ENCODE measurements around the gene SLC5A2.
"Not testable (repeated sequence)": the region's sequence is repeated elsewhere in the genome, so short reads cannot be mapped to it uniquely, and the experiment has no call there.

SLC5A2 gene

DNA sequence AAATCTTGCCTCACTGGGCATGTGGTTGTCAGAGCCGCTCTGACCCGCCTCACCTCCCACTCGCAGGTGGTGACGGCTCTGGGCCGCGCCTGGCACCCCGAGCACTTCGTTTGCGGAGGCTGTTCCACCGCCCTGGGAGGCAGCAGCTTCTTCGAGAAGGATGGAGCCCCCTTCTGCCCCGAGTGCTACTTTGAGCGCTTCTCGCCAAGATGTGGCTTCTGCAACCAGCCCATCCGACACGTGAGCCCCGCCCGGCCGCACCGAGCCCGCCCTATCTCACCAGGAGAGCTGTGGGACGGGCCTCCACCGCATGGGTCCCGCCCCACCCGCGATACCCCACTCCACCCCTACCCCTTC, 7.0 kb upstream of the SLC5A2 start:
- DNase-seq (ENCODE audit: low read depth): no peak

- DNase-seq (ENCODE audit: low read depth): no peak
Measured at GRCh38 chr16:31476303-31477219, 6.4 kb upstream of the SLC5A2 start.

GRCh38 chr16:31477220-31478216, 5.4 kb upstream of the SLC5A2 start:
- DNase-seq (ENCODE audit: low read depth): no peak

GRCh38 chr16:31478956-31479355, 4.0 kb upstream of the SLC5A2 start:
- DNase-seq (ENCODE audit: low read depth): no peak

GRCh38 chr16:31479751-31480150, 3.2 kb upstream of the SLC5A2 start:
- no peak for DNase-seq (ENCODE audit: low read depth)

DNA sequence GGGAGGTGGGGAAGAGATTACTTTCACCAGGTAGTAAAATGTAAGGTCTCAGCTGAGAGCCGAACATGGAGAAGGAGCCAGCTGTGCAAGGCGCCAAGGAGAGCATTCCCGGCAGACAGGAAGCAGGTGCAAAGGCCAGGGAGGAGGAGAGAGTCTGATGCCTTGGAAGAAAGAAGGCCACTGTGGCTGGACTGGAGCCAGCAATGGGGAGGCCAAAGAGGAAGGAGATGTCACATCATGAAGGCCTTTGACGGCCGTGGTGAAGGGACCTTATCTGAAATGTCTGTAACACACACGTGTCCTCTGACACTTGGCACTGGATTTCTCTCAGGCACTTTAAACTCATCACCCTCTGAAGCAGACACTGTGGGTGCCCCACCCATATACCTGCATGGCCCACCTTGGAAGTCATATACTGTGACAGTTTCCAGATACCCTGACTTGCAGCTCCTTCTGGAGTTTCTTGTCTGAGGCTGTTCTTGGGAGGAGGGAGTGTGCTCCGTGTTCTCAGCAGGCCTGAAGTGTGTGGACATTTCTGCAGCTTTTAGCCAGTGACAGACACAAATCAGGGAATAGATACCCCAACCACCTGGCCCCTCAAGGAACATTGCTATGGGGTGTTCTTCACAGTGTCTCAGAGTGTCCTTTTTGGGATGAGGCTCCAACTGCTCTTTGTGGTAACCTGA, 1.9 kb upstream of the SLC5A2 start:
- no peak for DNase-seq (ENCODE audit: low read depth)

- DNase-seq (ENCODE audit: low read depth): not testable (repeated sequence)
Measured at GRCh38 chr16:31484048-31484447, 1.1 kb downstream of the SLC5A2 start.

- no peak for DNase-seq (ENCODE audit: low read depth)
Measured at GRCh38 chr16:31484491-31485171, 1.7 kb downstream of the SLC5A2 start.

DNA sequence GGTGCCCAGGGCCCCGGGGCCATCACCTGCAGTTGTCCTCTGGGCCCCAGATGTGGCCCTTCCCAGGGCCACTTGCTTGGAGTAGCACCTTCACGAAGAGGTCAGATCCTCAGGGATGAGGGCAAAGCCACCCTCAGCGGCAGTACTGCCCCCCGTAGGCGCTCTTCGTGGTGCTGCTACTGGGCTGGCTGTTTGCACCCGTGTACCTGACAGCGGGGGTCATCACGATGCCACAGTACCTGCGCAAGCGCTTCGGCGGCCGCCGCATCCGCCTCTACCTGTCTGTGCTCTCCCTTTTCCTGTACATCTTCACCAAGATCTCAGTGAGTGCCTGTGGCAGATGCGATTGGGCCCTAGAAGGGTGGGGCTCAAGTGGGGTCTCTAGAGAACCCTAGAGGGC, 2.6 kb downstream of the SLC5A2 start:
- DNase-seq (ENCODE audit: low read depth): no peak

GRCh38 chr16:31486045-31486444, 3.1 kb downstream of the SLC5A2 start:
- no peak for DNase-seq (ENCODE audit: low read depth)

GRCh38 chr16:31487071-31487719, 4.3 kb downstream of the SLC5A2 start:
- no peak for DNase-seq (ENCODE audit: low read depth)

- peak; percentile 25 for DNase-seq (ENCODE audit: low read depth)
Measured at GRCh38 chr16:31487720-31488467, 5.0 kb downstream of the SLC5A2 start.

- DNase-seq (ENCODE audit: low read depth): peak; percentile 27
Measured at GRCh38 chr16:31488468-31489297, 5.8 kb downstream of the SLC5A2 start.

DNA sequence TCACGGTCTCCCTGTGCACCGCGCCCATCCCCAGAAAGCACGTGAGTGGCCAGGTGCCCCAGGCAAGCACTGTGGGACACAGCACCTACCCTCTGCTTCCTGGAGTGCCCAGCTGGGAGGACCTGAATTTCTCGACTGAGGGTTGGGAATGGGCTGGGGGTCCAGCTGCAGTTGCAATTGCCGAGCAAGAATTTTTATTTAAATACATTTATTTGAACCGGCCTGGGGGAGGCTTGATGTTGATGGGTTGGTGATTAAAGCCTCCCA, 6.3 kb downstream of the SLC5A2 start:
- no peak for DNase-seq (ENCODE audit: low read depth)

DNA sequence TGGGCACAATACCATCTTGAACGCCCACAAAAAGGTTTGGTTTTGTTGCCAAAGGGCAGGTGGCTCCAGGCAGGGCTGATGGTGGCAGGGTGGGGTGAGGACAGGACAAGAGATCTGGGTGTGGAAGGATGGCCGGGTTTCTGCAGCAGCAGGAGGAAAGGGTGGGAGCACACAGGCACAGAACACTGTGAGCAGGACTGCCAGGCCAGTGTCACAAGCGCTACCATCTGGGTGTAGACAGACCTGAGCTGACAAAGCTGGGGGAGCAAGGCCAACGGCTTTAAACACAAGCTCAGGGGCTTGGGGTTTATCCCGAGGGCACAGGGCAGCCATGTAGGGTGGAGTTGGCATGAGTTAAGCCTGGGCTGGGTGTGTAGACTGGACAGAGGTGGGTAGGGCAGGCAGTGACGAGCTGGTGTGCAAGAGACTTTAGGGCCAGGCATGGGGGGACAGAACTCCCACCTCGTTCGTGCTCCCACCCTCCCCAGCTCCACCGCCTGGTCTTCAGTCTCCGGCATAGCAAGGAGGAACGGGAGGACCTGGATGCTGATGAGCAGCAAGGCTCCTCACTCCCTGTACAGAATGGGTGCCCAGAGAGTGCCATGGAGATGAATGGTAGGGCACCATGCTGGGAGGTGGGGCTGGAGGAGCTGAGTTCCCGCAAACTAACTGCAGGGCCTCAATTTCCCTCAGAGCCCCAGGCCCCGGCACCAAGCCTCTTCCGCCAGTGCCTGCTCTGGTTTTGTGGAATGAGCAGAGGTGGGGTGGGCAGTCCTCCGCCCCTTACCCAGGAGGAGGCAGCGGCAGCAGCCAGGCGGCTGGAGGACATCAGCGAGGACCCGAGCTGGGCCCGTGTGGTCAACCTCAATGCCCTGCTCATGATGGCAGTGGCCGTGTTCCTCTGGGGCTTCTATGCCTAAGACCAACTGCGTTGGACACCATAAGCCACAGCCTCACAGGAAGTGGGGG, 7.0 kb downstream of the SLC5A2 start:
- DNase-seq (ENCODE audit: low read depth): no peak

DNA sequence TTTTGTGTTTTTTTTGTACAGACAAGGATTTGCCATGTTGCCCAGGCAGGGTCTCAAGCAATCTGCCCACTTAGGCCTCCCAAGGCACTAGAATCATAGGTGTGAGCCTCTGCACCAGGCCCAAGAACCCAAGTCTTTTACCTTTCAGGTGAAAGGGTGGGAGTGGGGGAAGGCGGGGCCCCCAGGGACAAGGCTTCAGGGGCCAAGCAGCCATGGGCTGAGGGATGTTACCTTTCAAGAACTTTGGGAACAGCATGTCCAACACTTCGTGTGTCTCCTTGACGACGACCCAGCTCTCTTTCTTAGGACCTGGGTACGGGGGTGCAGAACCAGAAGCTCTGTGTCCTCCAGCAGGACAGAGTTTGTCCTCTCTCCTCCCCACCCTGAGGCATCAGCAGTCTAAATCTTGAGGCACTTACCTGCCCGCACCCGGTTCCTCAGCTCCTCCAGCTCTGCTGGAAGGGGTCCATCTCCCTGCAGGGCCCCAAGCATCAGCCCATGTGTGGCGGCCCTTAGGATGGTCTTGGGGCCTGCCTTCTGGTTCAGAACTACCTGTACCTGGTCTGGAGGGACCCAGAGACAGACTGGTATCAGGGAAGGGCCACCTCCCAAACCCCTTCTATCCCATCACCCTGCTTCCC, 9.0 kb downstream of the SLC5A2 start:
- no peak for DNase-seq (ENCODE audit: low read depth)

GRCh38 chr16:31493506-31494125, 10.7 kb downstream of the SLC5A2 start:
- DNase-seq (ENCODE audit: low read depth): no peak

GRCh38 chr16:31496670-31497069, 13.7 kb downstream of the SLC5A2 start:
- no peak for DNase-seq (ENCODE audit: low read depth)

Measured in iris pigment epithelial cell (primary cell).